ENCODE results near the gene PPL. TPM values are rescaled to one million over a fixed set of nuclear protein-coding genes. Genes with fewer than 3 reads are reported as not detected.

Gene PPL
- total RNA-seq, 1 experiment from 2014 or later: 56.4 TPM

- Histone ChIP-seq H3K9me2 (ENCODE audit: insufficient read depth) (no peaks in the 10 kb centered on the region), H3K9me3 (ENCODE audit: control insufficient read depth in 1 of 2, insufficient read depth in 1 of 2, low read depth in 1 of 2, low read length in 2 of 2) (peaks cover 4 to 13% of the 10 kb centered on the region in 2 experiments; a peak in 2 of 4 replicates), H3K9ac (ENCODE audit: low read length) (no peak overlapping the region), H4K20me1 (ENCODE audit: insufficient read depth) (no peaks in the 10 kb centered on the region), H3K4me3 (replicated peaks in 1 of 2; ENCODE audit: low read depth in 1 of 2, low read length in 2 of 2) (no peak overlapping the region), H3K27me3 (ENCODE audit: insufficient read depth, low read length) (no peaks in the 10 kb centered on the region), H3K79me2 (ENCODE audit: insufficient read depth, low read length) (no peaks in the 10 kb centered on the region; the same call in 1 of the 2 replicates), H3K36me3 (ENCODE audit: control insufficient read depth in 1 of 2, insufficient read depth in 2 of 2, low read length in 2 of 2) (peaks cover 0 to 13% of the 10 kb centered on the region in 2 experiments; a peak in 1 of 4 replicates), H3K27ac (ENCODE audit: low read depth, low read length) (no peak overlapping the region), H3K4me1 (ENCODE audit: control insufficient read depth in 1 of 2, insufficient read depth in 2 of 2, low read length in 2 of 2) (peaks cover 7 to 22% of the 10 kb centered on the region in 2 experiments; a peak in 3 of 4 replicates), H2AFZ (ENCODE audit: low read depth, low read length, poor library complexity, severe bottlenecking) (no peak overlapping the region), H3K4me2 (ENCODE audit: low read length) (peak overlapping the region; percentile 22)
- BruUV-seq (replicated peaks): no TSS peak
- no peak for DNase-seq (ENCODE audit: low read depth, low spot score)
- TF ChIP-seq ATF3 (IDR thresholded peaks at IDR 0.05) (no peak), ZNF274 (IDR thresholded peaks at IDR 0.05; ENCODE audit: low read depth, low read length) (no peak), EZH2 (IDR thresholded peaks at IDR 0.05) (no peak), SRF (IDR thresholded peaks at IDR 0.05; ENCODE audit: low read depth) (no peak), ZBTB33 (IDR thresholded peaks at IDR 0.05; ENCODE audit: extremely low read depth, insufficient replicate concordance, low read length) (no peak), FOSL1 (IDR thresholded peaks at IDR 0.05; ENCODE audit: low read depth) (no peak), ZFX (IDR thresholded peaks at IDR 0.05) (no peak), EGR1 (IDR thresholded peaks at IDR 0.05; ENCODE audit: low read depth) (no peak), TCF7L2 (IDR thresholded peaks at IDR 0.05; ENCODE audit: borderline replicate concordance, extremely low read depth, insufficient read depth, insufficient read length) (no peak), YY1 (IDR thresholded peaks at IDR 0.05; ENCODE audit: extremely low read depth, insufficient replicate concordance, low read depth, low read length) (no peak), ELF1 (IDR thresholded peaks at IDR 0.05; ENCODE audit: borderline replicate concordance, low read depth) (no peak), POLR2AphosphoS5 (IDR thresholded peaks at IDR 0.05; ENCODE audit: low read depth, low read length) (no peak), CBX3 (IDR thresholded peaks at IDR 0.05; ENCODE audit: low read depth) (no peak), CTCF (IDR thresholded peaks at IDR 0.05 in 2 of 3, conservative IDR thresholded peaks at IDR 0.05 in 1 of 3; ENCODE audit: borderline replicate concordance in 1 of 3, insufficient read depth in 1 of 3, low read depth in 2 of 3, low read length in 2 of 3) (no peak), CEBPB (IDR thresholded peaks at IDR 0.05; ENCODE audit: low read depth) (no peak), POLR2A (IDR thresholded peaks at IDR 0.05; ENCODE audit: borderline replicate concordance, extremely low read depth, insufficient read depth, insufficient read length) (no peak), SIN3A (IDR thresholded peaks at IDR 0.05; ENCODE audit: low read depth) (no peak), RAD21 (IDR thresholded peaks at IDR 0.05; ENCODE audit: low read depth) (no peak)
- TF ChIP-seq, protein P1, sequence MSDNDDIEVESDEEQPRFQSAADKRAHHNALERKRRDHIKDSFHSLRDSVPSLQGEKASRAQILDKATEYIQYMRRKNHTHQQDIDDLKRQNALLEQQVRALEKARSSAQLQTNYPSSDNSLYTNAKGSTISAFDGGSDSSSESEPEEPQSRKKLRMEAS (IDR thresholded peaks at IDR 0.05): no peak
- intact Hi-C loops (cut with micrococcal nuclease): no loop called here
- no peak for ATAC-seq
- ChIA-PET RAD21 (ENCODE audit: low non-redundant PET in 1 of 2, low total read pairs in 2 of 2, uncharacterized antibody in 2 of 2, unreplicated experiment in 2 of 2) (no interaction called here), CTCF (no interaction called here), POLR2A (no interaction called here)
These were observed 11.7 kb downstream of the PPL start for GRCh38 chr16:4925293-4925607.
